ENCODE measurements around the gene HBE1.

Gene HBE1

GRCh38 chr11:5232176-5232575, 37.6 kb downstream of the HBE1 start:
- DNase-seq: no peak

- DNase-seq: no peak
Measured at GRCh38 chr11:5231111-5231510, 38.6 kb downstream of the HBE1 start.

- DNase-seq: no peak
Measured at GRCh38 chr11:5230266-5230665, 39.5 kb downstream of the HBE1 start.

- no peak for DNase-seq
Measured at GRCh38 chr11:5229796-5230195, 39.9 kb downstream of the HBE1 start.

- DNase-seq: no peak
Measured at GRCh38 chr11:5229356-5229755, 40.4 kb downstream of the HBE1 start.

GRCh38 chr11:5228124-5228523, 41.6 kb downstream of the HBE1 start:
- no peak for DNase-seq

- no peak for DNase-seq
Measured at GRCh38 chr11:5227681-5228080, 42.1 kb downstream of the HBE1 start.

- no peak for DNase-seq
Measured at GRCh38 chr11:5226732-5227310, 42.9 kb downstream of the HBE1 start, which contains the start of gene HBB. HBB (minus strand) TSS chr11:5227071; CDS start chr11:5227021, 50 bp downstream.

GRCh38 chr11:5225480-5225871, 44.3 kb downstream of the HBE1 start:
- DNase-seq: no peak

GRCh38 chr11:5224538-5225479, 44.9 kb downstream of the HBE1 start:
- DNase-seq: no peak

GRCh38 chr11:5223686-5224085, 46.1 kb downstream of the HBE1 start:
- no peak for DNase-seq

- no peak for DNase-seq
Measured at GRCh38 chr11:5223146-5223545, 46.6 kb downstream of the HBE1 start.

All from CD4-positive, alpha-beta T cell treated with Interleukin-17A for 1 hour (primary cell).